Heart right ventricle (tissue), 16 donors: ENCODE data around the gene CROCC2. TPM values are rescaled to one million over a fixed set of nuclear protein-coding genes. Genes with fewer than 3 reads are reported as not detected.

Experiments used
- ATAC-seq, 8 donors: fragments of 200-7000 bp; cut with Tn5 transposase; one replicate each; pipeline ENCODE4 v1.9.1; 2020; ENCODE audit warnings: mild to moderate bottlenecking in 8 of 8, moderate library complexity in 8 of 8, moderate number of reproducible peaks in 1 of 8
- DNase-seq, 2 donors: peaks; one replicate each; pipeline ENCODE4 v3.0.0-alpha.2; 2020
- H3K27ac ChIP-seq, 10 donors: fragments of 200-600 bp; sonication (generic) in 2 of 10; one replicate each; pipeline versions ENCODE4 v1.5.0 to v1.8.0; 2020 to 2022; ENCODE audit warnings: mild to moderate bottlenecking in 3 of 10
- H3K27me3 ChIP-seq, 7 donors: fragments of 200-600 bp; one replicate each; pipeline ENCODE4 v1.8.0; 2021 to 2022; ENCODE audit warnings: mild to moderate bottlenecking in 2 of 7
- H3K36me3 ChIP-seq, 9 donors: fragments of 200-600 bp; sonication (generic) in 1 of 9; one replicate each; pipeline versions ENCODE4 v1.5.0 to v1.8.0; 2020 to 2022; ENCODE audit warnings: mild to moderate bottlenecking in 2 of 9
- H3K4me1 ChIP-seq, 9 donors: fragments of 200-600 bp; sonication (generic) in 1 of 9; one replicate each; pipeline versions ENCODE4 v1.5.0 to v1.8.0; 2020 to 2022; ENCODE audit warnings: mild to moderate bottlenecking in 4 of 9
- H3K4me3 ChIP-seq, 10 donors: fragments of 200-600 bp; sonication (generic) in 2 of 10; one replicate each; pipeline versions ENCODE4 v1.5.0 to v1.8.0; 2020 to 2022; ENCODE audit warnings: mild to moderate bottlenecking in 7 of 10, moderate library complexity in 2 of 10
- H3K9me3 ChIP-seq, 11 donors: fragments of 200-600 bp in 10 of 11; sonication (generic) in 2 of 11; one replicate each; pipeline versions ENCODE4 v1.5.0 to v1.8.0; 2013 to 2022; ENCODE audit warnings: mild to moderate bottlenecking in 2 of 11, control low read depth in 1 of 11, moderate library complexity in 1 of 11
- CTCF ChIP-seq, 9 donors: fragments of 200-600 bp; sonication (generic) in 2 of 9; IDR thresholded peaks; one replicate each; pipeline versions ENCODE4 v1.5.0 to v1.8.0; 2021 to 2022; ENCODE audit warnings: antibody characterized with exemption in 9 of 9, mild to moderate bottlenecking in 5 of 9, moderate library complexity in 1 of 9
- WGBS, 2 donors: extraction: QIAGEN DNeasy Blood & Tissue Kit; methylation state at CpG; one replicate each; pipeline ENCODE4 v1.1.7; 2013; ENCODE audit warnings: inconsistent platforms in 1 of 2; 5-methylcytosine and 5-hydroxymethylcytosine counted together
- intact Hi-C, 10 donors: fragments of 100-400 bp; cut with DNase I; formaldehyde crosslinking; loops; one replicate each; pipeline versions ENCODE4 v1.11.1 to v1.14.2; 2022
- polyA plus RNA-seq, 2 donors: library from polyadenylated mRNA; stranded (reverse); fragments of 200-250 nt; gene quantifications; one replicate each; pipeline ENCODE4 v1.2.3, GENCODE V29; 2013
- total RNA-seq, 10 donors: library from RNA; stranded (reverse); fragmentation: NEBNext Ultra II Directional in 3 of 10; extraction: Animal tissue kit (Norgen Biotek cat#: 25700) in 3 of 10; gene quantifications; one replicate each; pipeline versions ENCODE4 v1.2.1 to v1.2.4, GENCODE V29; 2021 to 2023
- donor health status: Arrhythmogenic right ventricular cardiomyopathy.
- donor health status: ischemic (EF 13 %, LVEDD 7.1; RV severe dilation, severe dysfunction).
- donor health status: healthy with polysubstance abuse.
- donor health status: DM: no; HTN: yes; CAD: no.
- donor health status: DM: no; HTN: no; CAD: no.
- donor health status: ischemic (EF 25% LVEDD 6.9; RV normal size, moderate dysfunction).
- donor health status: ischemic (EF 25% LVEDD 5.7; RV mildly dilated, moderate dysfunction).
- donor health status: healthy.
- donor health status: DM: yes; HTN: yes; CAD: no.
- donor health status: Ischemic cardiomyopathy.
- donor health status: ischemic (EF 35%, LVEDD 5.7; RV mildly dilated, moderate dysfunction).
- donor health status: nonischemic (EF 11% LVEDD 7.7; RV severe dilation, severe dysfunction).
- donor health status: DM: yes; HTN: yes; CAD: no.
- donor health status: PGD.
- donor health status: ischemic (EF 29% LVEDD 5.4; RV normal size, mild dysfunction).
- donor health status: nonischemic (EF 23%, LVEDD 6.1; RV moderate dilation, normal function).

CROCC2 gene
- total and polyA plus RNA-seq, 12 donors = 0.06 TPM; not detected in 11

GRCh38 chr2:240994171-240994896 lies 88.2 kb downstream of the CROCC2 start:
- peak in 1 of 2 donors; percentile 3 for DNase-seq
- H3K27ac ChIP-seq = no peak overlapping the region

GRCh38 chr2:240995041-240996021 lies 89.2 kb downstream of the CROCC2 start:
- H3K36me3 ChIP-seq = no peaks in the 10 kb centered on the region
- H3K4me1 ChIP-seq = peaks cover 21 to 71% (median 40%) of the 10 kb centered on the region in 9 donors
- H3K9me3 ChIP-seq = no peaks in the 10 kb centered on the region
- intact Hi-C loops = loop anchor here in 4 of 10 donors (5.0 to 10.0 kb wide), 3 partner anchors 78 to 141 kb away; no protein-coding TSS in a partner anchor
- TF ChIP-seq CTCF (IDR thresholded peaks at IDR 0.05) = no peak
- 83 to 87% methylated on average over 24 of the region's 24 CpGs for WGBS, 2 donors
- H3K27me3 ChIP-seq = peaks cover 0 to 14% (median 0%) of the 10 kb centered on the region in 7 donors
- ATAC-seq (no peak), DNase-seq (no peak)
- H3K27ac ChIP-seq = peak overlapping the region in 1 of 10 donors; percentile 47
- no peak overlapping the region for H3K4me3 ChIP-seq

More at GRCh38 chr2:240994171-240994896, 88.2 kb downstream of the CROCC2 start:
- no peaks in the 10 kb centered on the region for H3K36me3 ChIP-seq
- peaks cover 0 to 11% (median 0%) of the 10 kb centered on the region in 7 donors for H3K27me3 ChIP-seq
- H3K4me3 ChIP-seq = no peak overlapping the region
- intact Hi-C loops = loop anchor here in 4 of 10 donors (5.0 to 10.0 kb wide), 3 partner anchors 80 to 140 kb away; no protein-coding TSS in a partner anchor
- ATAC-seq = no peak
- 66 to 72% methylated on average over 16 of the region's 16 CpGs for WGBS, 2 donors
- H3K9me3 ChIP-seq = no peaks in the 10 kb centered on the region
- peaks cover 21 to 61% (median 36%) of the 10 kb centered on the region in 9 donors for H3K4me1 ChIP-seq
- no peak for TF ChIP-seq CTCF (IDR thresholded peaks at IDR 0.05)

- peaks cover 0 to 7% (median 0%) of the 10 kb centered on the region in 9 donors for H3K36me3 ChIP-seq
- no peak for TF ChIP-seq CTCF (IDR thresholded peaks at IDR 0.05)
- ATAC-seq (no peak), DNase-seq (no peak)
- no peak overlapping the region for H3K27ac ChIP-seq
- H3K27me3 ChIP-seq = peaks cover 0 to 14% (median 0%) of the 10 kb centered on the region in 7 donors
- WGBS, 2 donors = 84 to 90% methylated on average over 19 of the region's 19 CpGs
- peaks cover 19 to 70% (median 40%) of the 10 kb centered on the region in 9 donors for H3K4me1 ChIP-seq
- no peaks in the 10 kb centered on the region for H3K9me3 ChIP-seq
- H3K4me3 ChIP-seq = no peak overlapping the region
- intact Hi-C loops = loop anchor here in 4 of 10 donors (5.0 to 10.0 kb wide), 3 partner anchors 79 to 141 kb away; no protein-coding TSS in a partner anchor
These were observed 90.2 kb downstream of the CROCC2 start for GRCh38 chr2:240996161-240996833.
